Lower lobe of right lung (tissue), 2 donors: ENCODE results near the gene TMPRSS2. TPM values are rescaled to one million over a fixed set of nuclear protein-coding genes. Genes with fewer than 3 reads are reported as not detected.

ENCODE experiments used
- ATAC-seq, 2 donors: fragments of 200-7000 bp; cut with Tn5 transposase; one replicate each; pipeline ENCODE4 v1.9.1; 2020 to 2022; ENCODE audit warnings: mild to moderate bottlenecking in 2 of 2, moderate library complexity in 2 of 2
- DNase-seq: peaks from one replicate; pipeline ENCODE4 v3.0.0-alpha.2; 2020
- H3K27ac ChIP-seq: fragments of 200-600 bp; one replicate; pipeline ENCODE4 v1.8.0; 2022
- H3K27me3 ChIP-seq: fragments of 200-600 bp; one replicate; pipeline ENCODE4 v1.8.0; 2022; ENCODE audit warnings: low read depth
- H3K36me3 ChIP-seq: fragments of 200-600 bp; one replicate; pipeline ENCODE4 v1.8.0; 2022; ENCODE audit warnings: mild to moderate bottlenecking
- H3K4me1 ChIP-seq: fragments of 200-600 bp; one replicate; pipeline ENCODE4 v1.8.0; 2022
- H3K4me3 ChIP-seq: fragments of 200-600 bp; one replicate; pipeline ENCODE4 v1.8.0; 2022; ENCODE audit warnings: mild to moderate bottlenecking
- H3K9me3 ChIP-seq: fragments of 200-600 bp; one replicate; pipeline ENCODE4 v1.8.0; 2022
- intact Hi-C: fragments of 100-400 bp; cut with DNase I; formaldehyde crosslinking; loops from one replicate; pipeline ENCODE4 v1.11.0; 2022
- total RNA-seq: library from RNA; stranded (reverse); fragmentation: NEBNext Ultra II Directional; extraction: Animal tissue kit (Norgen Biotek cat#: 25700); gene quantifications from one replicate; pipeline ENCODE4 v1.2.1, GENCODE V29; 2021
- TF ChIP-seq, protein P1 (sequence below): fragments of 200-600 bp; IDR thresholded peaks from one replicate; pipeline ENCODE4 v1.8.0; 2022; ENCODE audit warnings: antibody characterized with exemption, mild to moderate bottlenecking
- donor health status: DM: no; HTN: yes; CAD: no; lungs with severe emphysema.

TMPRSS2 gene
- total RNA-seq, 1 donor from 2014 or later = 87.7 TPM

DNA sequence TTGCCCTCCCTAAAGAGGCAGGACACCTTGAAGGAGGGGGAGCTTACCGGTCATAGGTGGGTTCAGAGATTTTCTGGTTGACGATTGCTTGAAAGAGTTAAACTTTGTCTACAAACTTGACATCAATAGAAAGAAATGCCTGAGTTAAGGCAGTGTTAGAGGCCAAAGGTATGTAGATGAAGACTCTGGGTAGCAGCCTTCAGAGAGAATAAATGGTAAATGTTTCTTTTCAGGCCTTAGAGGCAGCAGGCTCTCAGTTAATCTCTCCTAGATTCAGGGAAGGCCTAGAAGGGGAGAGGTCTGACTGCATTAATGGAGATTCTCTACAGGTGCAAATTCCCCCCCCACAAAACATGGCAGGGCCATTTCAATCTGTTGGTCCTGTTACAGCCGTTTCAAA lies 54.2 kb downstream of the TMPRSS2 start:
- Histone ChIP-seq H3K27me3 (no peaks in the 10 kb centered on the region), H3K4me3 (no peak overlapping the region), H3K36me3 (peaks cover 93% of the 10 kb centered on the region), H3K4me1 (no peaks in the 10 kb centered on the region), H3K9me3 (no peaks in the 10 kb centered on the region), H3K27ac (no peak overlapping the region)
- ATAC-seq (no peak), DNase-seq (no peak)
- intact Hi-C loops = no loop called here
- TF ChIP-seq, protein P1, sequence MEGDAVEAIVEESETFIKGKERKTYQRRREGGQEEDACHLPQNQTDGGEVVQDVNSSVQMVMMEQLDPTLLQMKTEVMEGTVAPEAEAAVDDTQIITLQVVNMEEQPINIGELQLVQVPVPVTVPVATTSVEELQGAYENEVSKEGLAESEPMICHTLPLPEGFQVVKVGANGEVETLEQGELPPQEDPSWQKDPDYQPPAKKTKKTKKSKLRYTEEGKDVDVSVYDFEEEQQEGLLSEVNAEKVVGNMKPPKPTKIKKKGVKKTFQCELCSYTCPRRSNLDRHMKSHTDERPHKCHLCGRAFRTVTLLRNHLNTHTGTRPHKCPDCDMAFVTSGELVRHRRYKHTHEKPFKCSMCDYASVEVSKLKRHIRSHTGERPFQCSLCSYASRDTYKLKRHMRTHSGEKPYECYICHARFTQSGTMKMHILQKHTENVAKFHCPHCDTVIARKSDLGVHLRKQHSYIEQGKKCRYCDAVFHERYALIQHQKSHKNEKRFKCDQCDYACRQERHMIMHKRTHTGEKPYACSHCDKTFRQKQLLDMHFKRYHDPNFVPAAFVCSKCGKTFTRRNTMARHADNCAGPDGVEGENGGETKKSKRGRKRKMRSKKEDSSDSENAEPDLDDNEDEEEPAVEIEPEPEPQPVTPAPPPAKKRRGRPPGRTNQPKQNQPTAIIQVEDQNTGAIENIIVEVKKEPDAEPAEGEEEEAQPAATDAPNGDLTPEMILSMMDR = no peak

DNA sequence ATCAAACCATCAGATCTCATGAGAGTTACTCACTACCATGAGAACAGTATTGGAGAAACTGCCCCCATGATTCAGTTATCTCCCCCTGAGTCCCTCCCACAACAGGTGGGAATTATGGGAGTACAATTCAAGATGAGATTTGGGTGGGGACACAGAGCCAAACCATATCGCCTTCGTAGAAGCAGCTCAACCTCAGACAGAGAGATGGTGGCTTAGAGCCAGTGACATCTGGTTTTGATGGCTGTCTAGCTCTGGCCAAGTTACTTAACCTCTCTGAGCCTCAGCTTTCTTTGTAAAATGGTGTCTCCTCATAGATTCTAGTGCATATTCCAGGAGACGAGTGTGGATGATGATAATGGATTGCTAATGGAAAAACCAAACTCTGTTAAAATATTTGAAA lies 54.8 kb downstream of the TMPRSS2 start:
- Histone ChIP-seq H3K27ac (no peak overlapping the region), H3K4me3 (no peak overlapping the region), H3K4me1 (no peaks in the 10 kb centered on the region), H3K27me3 (no peaks in the 10 kb centered on the region), H3K9me3 (no peaks in the 10 kb centered on the region), H3K36me3 (peaks cover 93% of the 10 kb centered on the region)
- TF ChIP-seq, protein P1 = no peak
- intact Hi-C loops = no loop called here
- ATAC-seq = no peak
- DNase-seq = no peak

- Histone ChIP-seq H3K4me3 (no peak overlapping the region), H3K27me3 (no peaks in the 10 kb centered on the region), H3K36me3 (peaks cover 95% of the 10 kb centered on the region), H3K9me3 (no peaks in the 10 kb centered on the region), H3K27ac (no peak overlapping the region), H3K4me1 (no peaks in the 10 kb centered on the region)
- DNase-seq (no peak), ATAC-seq (no peak)
- intact Hi-C loops = no loop called here
- TF ChIP-seq, protein P1 = no peak
These were observed 55.9 kb downstream of the TMPRSS2 start for GRCh38 chr21:41451753-41452676.

DNA sequence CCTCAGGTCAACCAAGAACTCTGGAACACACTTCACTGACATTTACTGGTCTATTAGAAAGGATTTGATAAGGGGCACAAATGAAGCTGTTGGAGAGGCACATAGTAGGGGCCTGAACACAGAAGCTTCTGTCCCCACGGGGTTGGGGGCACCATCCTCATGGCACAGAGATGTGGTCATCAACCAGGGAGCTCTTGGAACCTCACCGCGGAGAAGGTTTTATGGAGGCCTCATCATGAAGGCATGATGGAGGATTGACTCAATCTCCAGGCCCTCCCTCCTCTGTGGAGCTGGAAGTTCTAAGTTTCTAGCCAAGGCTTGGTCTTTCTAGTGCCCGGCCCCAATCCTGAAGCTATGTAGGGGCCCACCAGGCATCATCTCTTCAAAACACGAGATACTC lies 58.3 kb downstream of the TMPRSS2 start:
- no peaks in the 10 kb centered on the region for H3K4me1 ChIP-seq
- intact Hi-C loops = no loop called here
- DNase-seq (no peak), ATAC-seq (no peak)
- no peak overlapping the region for H3K27ac ChIP-seq
- H3K4me3 ChIP-seq = no peak overlapping the region
- no peaks in the 10 kb centered on the region for H3K9me3 ChIP-seq
- peaks cover 95% of the 10 kb centered on the region for H3K36me3 ChIP-seq
- no peaks in the 10 kb centered on the region for H3K27me3 ChIP-seq
- TF ChIP-seq, protein P1 = no peak

- DNase-seq (no peak), ATAC-seq (no peak)
- Histone ChIP-seq H3K27ac (no peak overlapping the region), H3K27me3 (no peaks in the 10 kb centered on the region), H3K9me3 (no peaks in the 10 kb centered on the region), H3K4me3 (no peak overlapping the region), H3K36me3 (peaks cover 95% of the 10 kb centered on the region), H3K4me1 (no peaks in the 10 kb centered on the region)
- intact Hi-C loops = no loop called here
- TF ChIP-seq, protein P1 = no peak
These were observed 60.6 kb downstream of the TMPRSS2 start for GRCh38 chr21:41447356-41447755.
